ENCODE measurements around the gene C3orf22.
"Not testable (repeated sequence)": the region's sequence is repeated elsewhere in the genome, so short reads cannot be mapped to it uniquely, and the experiment has no call there.

The C3orf22 gene

GRCh38 chr3:126542340-126543241, 16.1 kb downstream of the C3orf22 start:
- DNase-seq, result no peak

DNA sequence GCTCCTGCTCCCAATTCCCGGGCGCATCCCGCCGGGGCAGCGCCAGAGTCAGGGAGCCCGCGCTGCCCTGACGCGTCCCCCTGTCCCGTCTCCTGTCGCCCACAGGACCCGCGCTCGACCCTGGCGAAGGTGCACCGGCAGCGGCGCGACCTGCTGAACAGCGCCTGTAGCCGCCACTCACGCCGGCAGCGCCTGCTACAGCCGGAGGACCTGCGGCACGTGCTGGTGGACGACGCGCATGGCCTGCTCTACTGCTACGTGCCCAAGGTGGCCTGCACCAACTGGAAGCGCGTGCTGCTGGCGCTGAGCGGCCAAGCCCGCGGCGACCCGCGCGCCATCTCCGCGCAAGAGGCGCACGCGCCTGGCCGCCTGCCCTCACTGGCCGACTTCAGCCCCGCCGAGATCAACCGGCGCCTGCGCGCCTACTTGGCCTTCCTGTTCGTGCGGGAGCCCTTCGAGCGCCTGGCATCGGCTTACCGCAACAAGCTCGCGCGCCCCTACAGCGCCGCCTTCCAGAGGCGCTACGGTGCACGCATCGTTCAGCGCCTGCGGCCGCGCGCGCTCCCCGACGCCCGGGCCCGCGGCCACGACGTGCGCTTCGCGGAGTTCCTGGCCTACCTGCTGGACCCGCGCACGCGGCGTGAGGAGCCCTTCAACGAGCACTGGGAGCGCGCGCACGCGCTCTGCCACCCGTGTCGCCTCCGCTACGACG, 16.9 kb downstream of the C3orf22 start:
- DNase-seq, result no peak

GRCh38 chr3:126540951-126541627, 17.6 kb downstream of the C3orf22 start:
- DNase-seq, result no peak

GRCh38 chr3:126540342-126540849, 18.3 kb downstream of the C3orf22 start:
- no peak for DNase-seq

- DNase-seq, result no peak
Measured at GRCh38 chr3:126539558-126540250, 19.0 kb downstream of the C3orf22 start.

GRCh38 chr3:126538966-126539365, 19.8 kb downstream of the C3orf22 start:
- no peak for DNase-seq

GRCh38 chr3:126538316-126538715, 20.4 kb downstream of the C3orf22 start:
- DNase-seq, result no peak

DNA sequence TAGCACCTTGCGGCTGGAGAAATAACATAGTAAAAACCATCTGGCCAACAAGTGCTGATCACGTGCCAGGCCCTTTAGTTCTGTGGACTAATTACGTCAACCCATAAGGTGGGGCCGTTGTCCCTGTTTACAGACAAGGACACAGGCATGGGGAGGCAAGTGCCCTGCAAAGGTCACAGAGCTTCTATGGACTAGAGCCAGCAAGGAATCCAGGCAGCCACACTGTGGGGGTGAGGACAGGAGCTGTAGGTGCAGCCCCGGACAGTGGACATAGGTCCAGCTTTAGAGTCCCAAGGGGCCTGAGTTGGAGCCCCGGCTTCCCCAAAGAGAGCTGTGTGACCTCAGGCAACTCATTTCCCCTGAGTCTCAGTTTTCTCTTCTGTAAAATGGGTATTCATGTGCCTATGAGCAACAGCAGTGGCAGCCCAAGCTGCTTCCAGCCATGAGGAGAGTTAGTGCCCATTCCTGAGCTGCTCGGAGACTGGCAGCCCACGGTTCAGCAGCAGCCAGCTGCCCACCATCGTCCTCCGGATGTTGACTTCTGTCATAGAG, 20.9 kb downstream of the C3orf22 start:
- DNase-seq, result no peak

DNA sequence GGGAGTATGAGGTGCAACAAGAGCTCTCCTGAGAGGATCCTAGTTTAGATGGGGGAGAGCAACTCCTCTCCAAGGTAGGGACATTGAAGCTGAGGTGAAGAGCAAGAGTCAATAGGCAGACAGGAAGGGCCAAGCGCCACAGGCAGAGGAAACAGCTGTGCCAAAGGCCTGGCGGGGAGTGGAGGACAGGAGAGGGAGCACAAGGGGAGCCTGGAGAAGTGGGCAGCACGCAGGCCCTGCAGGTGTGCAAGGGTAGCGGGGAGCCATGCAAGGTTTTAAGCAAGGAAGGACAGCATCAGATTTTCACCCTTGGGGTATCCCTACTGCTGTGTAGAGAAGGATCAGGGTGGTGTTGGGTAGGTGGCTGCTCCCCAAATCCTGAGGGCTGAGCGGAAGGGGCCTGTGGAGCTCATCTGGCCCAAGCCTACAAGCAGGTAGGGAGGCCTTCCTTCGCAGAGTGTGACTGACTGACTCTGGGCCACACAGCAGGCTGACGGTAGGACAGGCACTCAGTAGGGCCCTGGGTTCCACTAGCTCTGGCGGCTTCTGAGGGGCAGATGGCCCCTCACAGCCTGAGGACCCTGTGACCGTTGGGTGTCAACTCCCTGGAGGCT, 21.5 kb downstream of the C3orf22 start:
- no peak for DNase-seq

GRCh38 chr3:126536126-126536525, 22.6 kb downstream of the C3orf22 start:
- no peak for DNase-seq

GRCh38 chr3:126535636-126536035, 23.1 kb downstream of the C3orf22 start:
- no peak for DNase-seq

DNA sequence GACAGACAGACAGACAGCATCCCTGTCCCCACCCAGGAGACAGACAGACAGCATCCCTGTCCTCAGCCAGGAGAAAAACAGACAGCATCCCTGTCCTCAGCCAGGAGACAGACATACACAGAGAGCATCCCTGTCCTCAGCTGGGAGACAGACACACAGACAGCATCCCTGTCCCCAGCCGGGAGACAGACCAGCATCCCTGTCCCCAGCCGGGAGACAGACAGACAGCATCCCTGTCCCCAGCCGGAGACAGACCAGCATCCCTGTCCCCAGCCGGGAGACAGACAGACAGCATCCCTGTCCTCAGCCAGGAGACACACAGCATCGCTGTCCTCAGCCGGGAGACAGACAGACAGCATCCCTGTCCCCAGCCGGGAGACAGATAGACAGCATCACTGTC, 24.0 kb downstream of the C3orf22 start:
- DNase-seq, result not testable (repeated sequence)

- DNase-seq, result no peak
Measured at GRCh38 chr3:126533506-126533905, 25.2 kb downstream of the C3orf22 start.

- no peak for DNase-seq
Measured at GRCh38 chr3:126531051-126531330, 27.7 kb downstream of the C3orf22 start.

DNA sequence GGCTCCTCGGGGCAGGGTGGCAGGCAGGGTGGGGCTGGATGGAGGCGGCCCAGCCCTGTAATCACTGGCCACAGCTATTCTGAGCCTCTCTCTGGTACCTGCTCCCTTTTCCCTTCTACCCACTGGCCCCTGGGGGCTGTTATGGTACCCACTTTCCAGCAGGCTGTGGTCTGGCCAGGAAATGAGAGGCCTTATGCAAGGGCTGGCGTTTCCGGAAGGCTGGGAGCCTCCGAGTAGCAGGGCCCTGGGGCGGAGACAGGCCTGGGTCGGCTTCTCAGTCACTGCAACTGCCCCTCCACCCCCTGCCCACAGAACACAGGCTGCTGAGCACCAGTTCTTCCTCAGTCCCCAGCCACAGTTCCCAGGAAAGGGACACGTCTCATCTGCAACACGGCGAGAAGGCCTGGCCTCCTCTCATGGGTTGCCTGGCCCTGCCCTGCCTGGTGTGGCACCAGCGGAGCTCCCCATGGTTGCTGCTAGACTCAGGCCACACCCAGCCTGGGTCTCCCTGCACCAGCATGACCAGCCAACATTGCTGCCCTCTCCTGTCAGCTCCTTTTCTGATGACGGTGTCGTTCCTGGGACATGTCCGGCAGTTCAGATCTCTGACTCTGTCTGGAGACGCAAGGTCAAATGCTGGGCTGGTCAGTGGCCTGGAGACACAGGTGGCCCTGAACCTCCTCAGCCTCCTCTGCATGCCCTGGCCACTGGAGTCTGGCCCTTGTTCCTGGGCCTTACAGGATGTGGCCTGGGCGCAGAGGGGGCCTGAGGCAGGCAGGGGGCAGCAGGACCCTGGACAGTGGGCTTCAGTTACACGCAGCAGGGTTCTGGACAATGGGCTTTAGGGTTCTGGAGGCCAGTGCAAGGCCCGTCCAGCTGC, 28.3 kb downstream of the C3orf22 start:
- no peak for DNase-seq

DNA sequence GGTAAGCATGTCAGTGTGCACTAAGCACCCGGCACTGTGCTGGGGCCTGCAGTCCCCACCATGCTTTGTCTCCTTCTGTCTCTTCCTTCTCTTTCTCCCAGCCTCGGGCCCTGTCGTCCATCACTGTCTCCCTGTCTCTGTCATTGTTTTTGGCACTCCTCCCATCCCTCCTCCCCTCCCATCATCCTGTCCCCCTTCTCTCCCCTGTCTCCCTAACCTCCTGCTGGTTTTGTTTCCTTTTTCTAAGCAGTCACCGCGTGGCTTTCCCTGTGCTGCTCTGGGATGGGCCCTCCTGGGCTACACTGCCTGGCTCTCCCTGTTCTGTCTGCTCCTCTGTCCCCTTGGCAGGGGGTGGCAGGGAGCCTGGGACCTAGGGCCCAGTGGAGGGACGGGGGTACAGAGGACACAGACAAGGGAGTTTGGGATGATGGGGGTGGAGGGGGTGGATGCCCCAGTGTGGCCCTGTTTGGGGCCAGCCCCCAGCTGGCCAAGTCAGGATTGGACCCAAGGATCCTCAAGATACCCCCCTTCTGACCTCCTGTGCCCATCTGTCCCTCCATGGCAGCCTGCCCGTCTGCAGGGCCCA, 29.1 kb downstream of the C3orf22 start:
- no peak for DNase-seq

GRCh38 chr3:126528800-126529541, 29.8 kb downstream of the C3orf22 start:
- no peak for DNase-seq

DNA sequence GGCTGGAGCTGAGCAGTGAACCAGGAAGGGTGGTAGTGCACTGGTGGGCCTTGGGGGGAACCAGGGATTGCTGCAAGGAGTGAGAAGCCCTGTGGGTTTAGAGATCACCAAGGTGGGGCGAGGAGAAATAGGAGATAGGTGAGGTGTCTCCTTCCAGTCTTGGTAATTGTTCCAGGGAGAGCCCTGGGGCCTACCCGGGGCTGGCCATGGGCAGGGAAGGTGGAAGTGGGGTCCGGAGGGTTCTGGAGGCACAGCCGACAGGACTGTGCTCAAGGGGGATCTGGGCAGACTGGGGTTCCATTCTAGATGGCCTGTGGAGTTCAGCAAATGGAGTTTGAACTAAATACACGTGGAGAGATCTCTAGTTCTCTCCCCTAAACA, 30.3 kb downstream of the C3orf22 start:
- no peak for DNase-seq

- no peak for DNase-seq
Measured at GRCh38 chr3:126527455-126528211, 31.1 kb downstream of the C3orf22 start.

Measured in NCI-H510A (cell line).